Neural cell (in vitro differentiated cells): ENCODE data around the gene GSG1L.

ENCODE experiments used
- CTCF ChIP-seq: fragments of 450-650 bp; IDR thresholded peaks from 2 replicates; pipeline ENCODE4 v1.5.1; 2014; ENCODE audit warnings: antibody characterized with exemption, mild to moderate bottlenecking, moderate library complexity; ENCODE audit not compliant: poor library complexity, severe bottlenecking
- EP300 ChIP-seq: fragments of 450-650 bp; conservative IDR thresholded peaks from 2 replicates; pipeline ENCODE4 v1.6.1; 2014; ENCODE audit warnings: antibody characterized with exemption, mild to moderate bottlenecking, moderate library complexity; ENCODE audit not compliant: poor library complexity, severe bottlenecking
- EZH2 ChIP-seq: fragments of 200-600, 300-800 bp; shearing (Covaris generic), sonication (generic); IDR thresholded peaks from 2 replicates; pipeline ENCODE4 v1.6.1; 2014; ENCODE audit warnings: antibody characterized with exemption, low read length, borderline replicate concordance, mild to moderate bottlenecking; ENCODE audit not compliant: insufficient read depth, poor library complexity, severe bottlenecking
- POLR2AphosphoS5 ChIP-seq: IDR thresholded peaks from 2 replicates; pipeline ENCODE4 v1.6.1; 2012
- RAD21 ChIP-seq: fragments of 450-650 bp; conservative IDR thresholded peaks from 2 replicates; pipeline ENCODE4 v1.6.1; 2014; ENCODE audit warnings: antibody characterized with exemption, mild to moderate bottlenecking, moderate library complexity
- TF ChIP-seq, protein P1 (sequence below): IDR thresholded peaks from 2 replicates; pipeline ENCODE4 v1.6.1; 2012; ENCODE audit warnings: borderline replicate concordance

- TF ChIP-seq POLR2AphosphoS5 (no peak), CTCF (no peak), EZH2 (no peak), EP300 (no peak), RAD21 (no peak)
- TF ChIP-seq, protein P1, sequence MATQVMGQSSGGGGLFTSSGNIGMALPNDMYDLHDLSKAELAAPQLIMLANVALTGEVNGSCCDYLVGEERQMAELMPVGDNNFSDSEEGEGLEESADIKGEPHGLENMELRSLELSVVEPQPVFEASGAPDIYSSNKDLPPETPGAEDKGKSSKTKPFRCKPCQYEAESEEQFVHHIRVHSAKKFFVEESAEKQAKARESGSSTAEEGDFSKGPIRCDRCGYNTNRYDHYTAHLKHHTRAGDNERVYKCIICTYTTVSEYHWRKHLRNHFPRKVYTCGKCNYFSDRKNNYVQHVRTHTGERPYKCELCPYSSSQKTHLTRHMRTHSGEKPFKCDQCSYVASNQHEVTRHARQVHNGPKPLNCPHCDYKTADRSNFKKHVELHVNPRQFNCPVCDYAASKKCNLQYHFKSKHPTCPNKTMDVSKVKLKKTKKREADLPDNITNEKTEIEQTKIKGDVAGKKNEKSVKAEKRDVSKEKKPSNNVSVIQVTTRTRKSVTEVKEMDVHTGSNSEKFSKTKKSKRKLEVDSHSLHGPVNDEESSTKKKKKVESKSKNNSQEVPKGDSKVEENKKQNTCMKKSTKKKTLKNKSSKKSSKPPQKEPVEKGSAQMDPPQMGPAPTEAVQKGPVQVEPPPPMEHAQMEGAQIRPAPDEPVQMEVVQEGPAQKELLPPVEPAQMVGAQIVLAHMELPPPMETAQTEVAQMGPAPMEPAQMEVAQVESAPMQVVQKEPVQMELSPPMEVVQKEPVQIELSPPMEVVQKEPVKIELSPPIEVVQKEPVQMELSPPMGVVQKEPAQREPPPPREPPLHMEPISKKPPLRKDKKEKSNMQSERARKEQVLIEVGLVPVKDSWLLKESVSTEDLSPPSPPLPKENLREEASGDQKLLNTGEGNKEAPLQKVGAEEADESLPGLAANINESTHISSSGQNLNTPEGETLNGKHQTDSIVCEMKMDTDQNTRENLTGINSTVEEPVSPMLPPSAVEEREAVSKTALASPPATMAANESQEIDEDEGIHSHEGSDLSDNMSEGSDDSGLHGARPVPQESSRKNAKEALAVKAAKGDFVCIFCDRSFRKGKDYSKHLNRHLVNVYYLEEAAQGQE = no peak
Observed at GRCh38 chr16:27774779-27775178, 288.7 kb downstream of the GSG1L start.
